ENCODE data around the gene SESN3.
"Not testable (repeated sequence)": the region's sequence is repeated elsewhere in the genome, so short reads cannot be mapped to it uniquely, and the experiment has no call there.

SESN3 gene

GRCh38 chr11:95219599-95219998, 11.4 kb downstream of the SESN3 start:
- DNase-seq (ENCODE audit: low read depth in 3 of 3): no peak

- no peak for DNase-seq (ENCODE audit: low read depth in 3 of 3)
Observed at GRCh38 chr11:95218149-95218548, 12.9 kb downstream of the SESN3 start.

- DNase-seq (ENCODE audit: low read depth in 3 of 3): no peak
Observed at GRCh38 chr11:95212609-95213008, 18.4 kb downstream of the SESN3 start.

- DNase-seq (ENCODE audit: low read depth in 3 of 3): not testable (repeated sequence)
Observed at GRCh38 chr11:95209535-95209934, 21.5 kb downstream of the SESN3 start.

- DNase-seq (ENCODE audit: low read depth in 3 of 3): no peak
Observed at GRCh38 chr11:95200781-95201457, 30.1 kb downstream of the SESN3 start.

GRCh38 chr11:95195831-95196230, 35.2 kb downstream of the SESN3 start:
- DNase-seq (ENCODE audit: low read depth in 3 of 3): no peak

GRCh38 chr11:95193541-95193940, 37.5 kb downstream of the SESN3 start:
- DNase-seq (ENCODE audit: low read depth in 3 of 3): no peak

GRCh38 chr11:95192717-95193116, 38.3 kb downstream of the SESN3 start:
- DNase-seq (ENCODE audit: low read depth in 3 of 3): no peak

- DNase-seq (ENCODE audit: low read depth in 3 of 3): no peak
Observed at GRCh38 chr11:95187723-95188122, 43.3 kb downstream of the SESN3 start.

- DNase-seq (ENCODE audit: low read depth in 3 of 3): no peak
Observed at GRCh38 chr11:95182397-95182796, 48.6 kb downstream of the SESN3 start.

GRCh38 chr11:95175818-95176380, 55.1 kb downstream of the SESN3 start:
- DNase-seq (ENCODE audit: low read depth in 3 of 3): no peak

- no peak for DNase-seq (ENCODE audit: low read depth in 3 of 3)
Observed at GRCh38 chr11:95170294-95170693, 60.7 kb downstream of the SESN3 start.

GRCh38 chr11:95166781-95167180, 64.2 kb downstream of the SESN3 start:
- DNase-seq (ENCODE audit: low read depth in 3 of 3): no peak

- DNase-seq (ENCODE audit: low read depth in 3 of 3): no peak
Observed at GRCh38 chr11:95165638-95166037, 65.4 kb downstream of the SESN3 start.

GRCh38 chr11:95163106-95163505, 67.9 kb downstream of the SESN3 start:
- DNase-seq (ENCODE audit: low read depth in 3 of 3): no peak

- DNase-seq (ENCODE audit: low read depth in 3 of 3): no peak
Observed at GRCh38 chr11:95161248-95161647, 69.8 kb downstream of the SESN3 start.

- DNase-seq (ENCODE audit: low read depth in 3 of 3): no peak
Observed at GRCh38 chr11:95157824-95158223, 73.2 kb downstream of the SESN3 start.

GRCh38 chr11:95156916-95157541, 74.0 kb downstream of the SESN3 start:
- DNase-seq (ENCODE audit: low read depth in 3 of 3): no peak

- DNase-seq (ENCODE audit: low read depth in 3 of 3): no peak
Observed at GRCh38 chr11:95156133-95156721, 74.8 kb downstream of the SESN3 start.

- no peak for DNase-seq (ENCODE audit: low read depth in 3 of 3)
Observed at GRCh38 chr11:95155385-95155784, 75.6 kb downstream of the SESN3 start.

GRCh38 chr11:95154514-95154913, 76.5 kb downstream of the SESN3 start:
- DNase-seq (ENCODE audit: low read depth in 3 of 3): peak in 2 of 3 experiments; percentile 34 to 48

- no peak for DNase-seq (ENCODE audit: low read depth in 3 of 3)
Observed at GRCh38 chr11:95153857-95154246, 77.2 kb downstream of the SESN3 start.
